K562 (cell line): Measurements from ENCODE around the gene ENTPD6. TPM values are rescaled to one million over a fixed set of nuclear protein-coding genes. Genes with fewer than 3 reads are reported as not detected.
A peak's percentile ranks its signal among the peaks of the same experiment; 100 is the strongest.
"Not testable (repeated sequence)": the region's sequence is repeated elsewhere in the genome, so short reads cannot be mapped to it uniquely, and the experiment has no call there.

Experiments
- ATAC-seq: fragments of 200-7000 bp; cut with Tn5 transposase; 3 replicates; pipeline ENCODE4 v1.9.1; 2020; ENCODE audit warnings: moderate library complexity
- BruUV-seq: library from RNA; stranded (reverse); fragments of 400-500 nt; replicated peaks from 2 replicates; lab custom pipeline; 2021; lab: Mats Ljungman, UMichigan
- CTCF ChIA-PET: fragments of 300-600 bp; formaldehyde crosslinking; extraction: SDS; loops from one replicate; lab custom pipeline; 2021; ENCODE audit warnings: low intra/inter-chr PET ratio; lab: Yijun Ruan, JAX
- POLR2A ChIA-PET: fragments of 300-600, 350-650 bp; sonication (Branson Sonifier 250); formaldehyde crosslinking; extraction: SDS; loops from one replicate; lab custom pipeline; 2021; ENCODE audit warnings: antibody characterized with exemption, inconsistent platforms; lab: Yijun Ruan, JAX
- DNase-seq, 4 experiments: peaks; one replicate each; pipeline versions ENCODE4 v3.0.0 to v3.0.0-alpha.2; 2011 to 2018; ENCODE audit warnings: low spot score in 3 of 4, mixed read lengths in 3 of 4; ENCODE audit errors: extremely low read depth in 1 of 4
- FAIRE-seq: peaks from 2 replicates; lab custom pipeline; 2011; peaks lifted over from hg19 to GRCh38; lab: Jason Lieb, UNC
- H2AFZ ChIP-seq: 2 replicates; pipeline ENCODE4 v1.6.0; 2011; ENCODE audit warnings: low read depth, low read length, control low read depth, inconsistent platforms
- H3K27ac ChIP-seq: fragments of 200-600 bp; 3 replicates; pipeline ENCODE4 v1.8.0; 2011; ENCODE audit warnings: low read depth, mild to moderate bottlenecking, control low read depth, inconsistent platforms, low read length, moderate library complexity, mixed read lengths; ENCODE audit errors: extremely low read depth
- H3K27me3 ChIP-seq, 2 experiments: fragments of 300-600 bp in 1 of 2; 2 replicates in 1 of 2; 3 replicates in 1 of 2; pipeline versions ENCODE4 v1.6.0 to v1.8.0; 2011; ENCODE audit warnings: inconsistent platforms in 2 of 2, low read length in 2 of 2, mild to moderate bottlenecking in 1 of 2, mixed read lengths in 1 of 2, moderate library complexity in 1 of 2; ENCODE audit not compliant: control insufficient read depth in 2 of 2, insufficient read depth in 2 of 2
- H3K36me3 ChIP-seq: fragments of 300-600 bp; 3 replicates; pipeline ENCODE4 v1.8.0; 2011; ENCODE audit warnings: mild to moderate bottlenecking, low read length, inconsistent platforms; ENCODE audit not compliant: control insufficient read depth, insufficient read depth
- H3K4me1 ChIP-seq, 2 experiments: fragments of 200-600 bp in 1 of 2; replicated peaks in 1 of 2; 2 replicates in 1 of 2; 3 replicates in 1 of 2; pipeline versions ENCODE4 v1.5.1 to v1.8.0; 2011; ENCODE audit warnings: inconsistent platforms in 2 of 2, low read length in 2 of 2, mild to moderate bottlenecking in 1 of 2, mixed read lengths in 1 of 2, moderate library complexity in 1 of 2; ENCODE audit not compliant: control insufficient read depth in 2 of 2, insufficient read depth in 2 of 2
- H3K4me2 ChIP-seq: 2 replicates; pipeline ENCODE4 v1.6.1; 2011; ENCODE audit warnings: low read length, control low read depth, inconsistent platforms, mixed read lengths; ENCODE audit not compliant: insufficient read depth
- H3K4me3 ChIP-seq: fragments of 200-600 bp; sonication (generic), shearing (Covaris generic); 2 replicates; pipeline ENCODE4 v1.5.1; 2016; ENCODE audit warnings: control low read depth, inconsistent platforms
- H3K79me2 ChIP-seq: fragments of 200-600 bp; 3 replicates; pipeline ENCODE4 v1.8.0; 2011; ENCODE audit warnings: low read length, inconsistent platforms; ENCODE audit not compliant: control insufficient read depth, insufficient read depth
- H3K9ac ChIP-seq, 2 experiments: 2 replicates each; pipeline versions ENCODE4 v1.6.0 to v1.6.1; 2011; ENCODE audit warnings: low read depth in 2 of 2, low read length in 2 of 2, control low read depth in 1 of 2, inconsistent platforms in 1 of 2, mild to moderate bottlenecking in 1 of 2, mixed read lengths in 1 of 2; ENCODE audit not compliant: insufficient read depth in 1 of 2
- H3K9me1 ChIP-seq: one replicate; pipeline ENCODE4 v1.6.0; 2011; ENCODE audit warnings: inconsistent platforms, mild to moderate bottlenecking, low read length, moderate library complexity; ENCODE audit not compliant: control insufficient read depth, insufficient read depth
- H3K9me3 ChIP-seq: replicated peaks from 2 replicates; pipeline ENCODE4 v1.5.1; 2011; ENCODE audit warnings: low read depth, low read length, inconsistent platforms; ENCODE audit not compliant: control insufficient read depth, insufficient read depth
- H4K20me1 ChIP-seq: replicated peaks from 2 replicates; pipeline ENCODE4 v1.6.1; 2011; ENCODE audit warnings: low read length, inconsistent platforms, mixed read lengths; ENCODE audit not compliant: control insufficient read depth, insufficient read depth
- CXXC5 ChIP-seq: fragments of 250-450 bp; sonication (Bioruptor Pico); IDR thresholded peaks from 2 replicates; pipeline ENCODE4 v1.8.0; 2022; ENCODE audit warnings: inconsistent platforms, mild to moderate bottlenecking, moderate library complexity
- DDX20 ChIP-seq: fragments of 450-650 bp; IDR thresholded peaks from 2 replicates; pipeline ENCODE4 v1.6.1; 2016; ENCODE audit warnings: missing genetic modification characterization, low read depth, mild to moderate bottlenecking, missing compliant biosample characterization, moderate library complexity
- DMBX1 ChIP-seq: fragments of 250-450 bp; sonication (Bioruptor Pico); IDR thresholded peaks from 2 replicates; pipeline ENCODE4 v1.8.0; 2022; ENCODE audit warnings: inconsistent platforms, mild to moderate bottlenecking, moderate library complexity, borderline replicate concordance
- HDAC8 ChIP-seq: fragments of 450-650 bp; IDR thresholded peaks from 2 replicates; pipeline ENCODE4 v1.6.1; 2016; ENCODE audit warnings: mild to moderate bottlenecking, missing genetic modification characterization, moderate library complexity, missing compliant biosample characterization
- ID3 ChIP-seq, 2 experiments: fragments of 250-450 bp in 1 of 2; fragments of 450-650 bp in 1 of 2; sonication (Bioruptor Pico) in 1 of 2; IDR thresholded peaks; 2 replicates each; pipeline versions ENCODE4 v1.6.1 to v1.8.0; 2016 to 2021; ENCODE audit warnings: mild to moderate bottlenecking in 2 of 2, moderate library complexity in 2 of 2, missing compliant biosample characterization in 1 of 2, missing genetic modification characterization in 1 of 2
- KLF6 ChIP-seq: fragments of 250-450 bp; sonication (Bioruptor Pico); IDR thresholded peaks from 2 replicates; pipeline ENCODE4 v1.4.0; 2020; ENCODE audit warnings: mild to moderate bottlenecking, moderate library complexity, borderline replicate concordance
- MEF2D ChIP-seq: conservative IDR thresholded peaks from 2 replicates; pipeline ENCODE4 v1.6.1; 2016; ENCODE audit warnings: low read depth, missing genetic modification characterization, missing compliant biosample characterization
- NR2C1 ChIP-seq, 2 experiments: fragments of 450-650 bp; IDR thresholded peaks; 2 replicates each; pipeline ENCODE4 v1.6.1; 2017; ENCODE audit warnings: mild to moderate bottlenecking in 2 of 2, antibody characterized with exemption in 1 of 2, inconsistent platforms in 1 of 2, missing compliant biosample characterization in 1 of 2, missing genetic modification characterization in 1 of 2
- PTTG1 ChIP-seq: fragments of 450-650 bp; IDR thresholded peaks from 2 replicates; pipeline ENCODE4 v1.6.1; 2016; ENCODE audit warnings: low read depth, mild to moderate bottlenecking, missing genetic modification characterization, missing compliant biosample characterization
- SMAD3 ChIP-seq: fragments of 450-650 bp; formaldehyde crosslinking; conservative IDR thresholded peaks from 2 replicates; pipeline ENCODE4 v1.4.0; 2020; ENCODE audit warnings: mild to moderate bottlenecking
- SMAD4 ChIP-seq: fragments of 250-450 bp; sonication (Bioruptor Pico); conservative IDR thresholded peaks from 2 replicates; pipeline ENCODE4 v1.8.0; 2021; ENCODE audit warnings: inconsistent platforms, mild to moderate bottlenecking, moderate library complexity
- TAF7 ChIP-seq: fragments of 450-650 bp; IDR thresholded peaks from 2 replicates; pipeline ENCODE4 v1.6.1; 2016; ENCODE audit warnings: missing genetic modification characterization, missing compliant biosample characterization
- ZNF175 ChIP-seq: fragments of 200-800 bp; sonication (Bioruptor generic); IDR thresholded peaks from 2 replicates; pipeline ENCODE4 v1.6.1; 2016; ENCODE audit warnings: low read depth, mild to moderate bottlenecking, missing genetic modification characterization, missing compliant biosample characterization
- ZNF239 ChIP-seq: fragments of 250-450 bp; sonication (Bioruptor Pico); IDR thresholded peaks from 2 replicates; pipeline ENCODE4 v1.4.0; 2020; ENCODE audit warnings: mild to moderate bottlenecking
- ZNF584 ChIP-seq: fragments of 200-800 bp; sonication (Bioruptor generic); IDR thresholded peaks from 2 replicates; pipeline ENCODE4 v1.6.1; 2016; ENCODE audit warnings: low read depth, mild to moderate bottlenecking, missing genetic modification characterization, missing compliant biosample characterization
- WGBS: fragments of 100-300 bp; shearing (Covaris generic); methylation state at CpG from one replicate; pipeline ENCODE4 v1.1.6; 2016; ENCODE audit warnings: low coverage, mixed read lengths; ENCODE audit not compliant: insufficient coverage; ENCODE audit errors: missing lambda C conversion rate; 5-methylcytosine and 5-hydroxymethylcytosine counted together
- in situ Hi-C: fragments of 300-500 bp; cut with MboI; formaldehyde crosslinking; loops from 4 replicates; pipeline ENCODE4 v1.15.0; 2018; ENCODE audit warnings: inconsistent platforms, mixed read lengths
- intact Hi-C: fragments of 100-400 bp; cut with micrococcal nuclease; formaldehyde crosslinking; loops from 2 replicates; pipeline ENCODE4 v1.14.2; 2022
- polyA plus RNA-seq, 8 experiments: library from polyadenylated mRNA; depleted of rRNA in 4 of 8; stranded (reverse) in 5 of 8; unstranded in 3 of 8; fragments of >200 nt; fragmentation: Nextera tagmentation in 2 of 8; fragmentation: Illumina TruSeq in 1 of 8; extraction: Ambion mirVana in 2 of 8; extraction: Trizol in 1 of 8; gene quantifications; 2 replicates each; pipeline versions ENCODE4 v1.2.1 to v1.2.3, GENCODE V29; 2011 to 2014; ENCODE audit warnings: inconsistent platforms in 1 of 8, missing spikeins in 1 of 8
- total RNA-seq, 7 experiments: library from RNA; depleted of rRNA in 6 of 7; stranded (reverse); fragments of >200 nt in 6 of 7; fragmentation: Illumina TruSeq in 2 of 7; extraction: Trizol in 2 of 7; gene quantifications; 2 replicates each; pipeline versions ENCODE4 v1.2.1 to v1.2.3, GENCODE V29; 2011 to 2021; ENCODE audit warnings: low replicate concordance in 1 of 7
- TF ChIP-seq, protein P1 (sequence below): fragments of 450-650 bp; IDR thresholded peaks from 2 replicates; pipeline ENCODE4 v1.6.1; 2016; ENCODE audit warnings: missing biosample characterization, missing genetic modification characterization

ENTPD6 gene
- total and polyA plus RNA-seq, 9 of the 15 experiments (the other 6 are each of a cell fraction or from before 2014, with no cell fraction given) = 0.82 to 36.8 (median 22.4) TPM

GRCh38 chr20:25240851-25241658 is 45.5 kb downstream of the ENTPD6 start:
- H3K27ac ChIP-seq; FAIRE-seq; intact Hi-C loops; TF ChIP-seq NR2C1 (IDR thresholded peaks at IDR 0.05); ID3 (CRISPR knock-in tag; IDR thresholded peaks at IDR 0.05): not testable (repeated sequence)
- TF ChIP-seq ZNF239 (peak; percentile 43; the same call in 1 of the 2 replicates), MEF2D (tag) (peak; percentile 76), KLF6 (CRISPR knock-in tag) (peak; percentile 65; the same call in 1 of the 2 replicates), CXXC5 (CRISPR knock-in tag) (peak; percentile 45), DDX20 (tag) (peak; percentile 72; the same call in 1 of the 2 replicates), TAF7 (tag) (peak; percentile 50), SMAD3 (CRISPR knock-in tag) (0 out of 2 replicates have a peak, but pooled peaks have one; percentile 37), SMAD4 (CRISPR knock-in tag) (peak; percentile 83), DMBX1 (peak; percentile 84), HDAC8 (peak; percentile 57; the same call in 1 of the 2 replicates), ZNF175 (CRISPR knock-in tag) (peak; percentile 89; the same call in 1 of the 2 replicates), NR2C1 (tag; IDR thresholded peaks at IDR 0.05) (peak; percentile 54), ID3 (tag; IDR thresholded peaks at IDR 0.05) (peak; percentile 52; the same call in 1 of the 2 replicates), ZNF584 (CRISPR knock-in tag) (peak; percentile 57; the same call in 1 of the 2 replicates), PTTG1 (tag) (peak; percentile 72)
- TF ChIP-seq, protein P1, sequence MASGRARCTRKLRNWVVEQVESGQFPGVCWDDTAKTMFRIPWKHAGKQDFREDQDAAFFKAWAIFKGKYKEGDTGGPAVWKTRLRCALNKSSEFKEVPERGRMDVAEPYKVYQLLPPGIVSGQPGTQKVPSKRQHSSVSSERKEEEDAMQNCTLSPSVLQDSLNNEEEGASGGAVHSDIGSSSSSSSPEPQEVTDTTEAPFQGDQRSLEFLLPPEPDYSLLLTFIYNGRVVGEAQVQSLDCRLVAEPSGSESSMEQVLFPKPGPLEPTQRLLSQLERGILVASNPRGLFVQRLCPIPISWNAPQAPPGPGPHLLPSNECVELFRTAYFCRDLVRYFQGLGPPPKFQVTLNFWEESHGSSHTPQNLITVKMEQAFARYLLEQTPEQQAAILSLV (tag) = peak; percentile 63

More at GRCh38 chr20:25240851-25241658, 45.5 kb downstream of the ENTPD6 start:
- H3K9me1 ChIP-seq, H3K4me2 ChIP-seq, H3K9ac ChIP-seq, in situ Hi-C loops, H3K79me2 ChIP-seq, CTCF ChIA-PET, H4K20me1 ChIP-seq, H3K4me3 ChIP-seq, H3K9me3 ChIP-seq, BruUV-seq, H3K27me3 ChIP-seq, ATAC-seq, H2AFZ ChIP-seq, DNase-seq, H3K36me3 ChIP-seq: not testable (repeated sequence)
- peaks cover 9 to 18% of the 10 kb centered on the region in 2 experiments for H3K4me1 ChIP-seq
- POLR2A ChIA-PET = interaction anchor here (1.5 kb wide), 1 partner anchor 14 kb away, joined by 4 read pairs; no protein-coding TSS in a partner anchor
- 15% methylated on average over 7 of the region's 9 CpGs for WGBS
